Fibroblast of lung (primary cell): ENCODE results near the gene TUG1. TPM values are rescaled to one million over a fixed set of nuclear protein-coding genes. Genes with fewer than 3 reads are reported as not detected.

Experiments
- DNase-seq, 2 donors: peaks; one replicate each; pipeline versions ENCODE4 v3.0.0 to v3.0.0-alpha.2; 2010; ENCODE audit warnings: low read depth in 2 of 2
- H2AFZ ChIP-seq: 2 replicates; pipeline ENCODE4 v1.5.1; 2012; ENCODE audit warnings: low read length, control low read depth, inconsistent platforms
- H3K27ac ChIP-seq: 2 replicates; pipeline ENCODE4 v1.5.1; 2011; ENCODE audit warnings: low read length, control low read depth; ENCODE audit not compliant: insufficient read depth
- H3K27me3 ChIP-seq: 2 replicates; pipeline ENCODE4 v1.5.1; 2011; ENCODE audit warnings: mild to moderate bottlenecking, low read length; ENCODE audit not compliant: control insufficient read depth, insufficient read depth
- H3K36me3 ChIP-seq: 2 replicates; pipeline ENCODE4 v1.5.1; 2011; ENCODE audit warnings: low read length; ENCODE audit not compliant: control insufficient read depth, insufficient read depth
- H3K4me1 ChIP-seq: 2 replicates; pipeline ENCODE4 v1.5.1; 2011; ENCODE audit warnings: low read length; ENCODE audit not compliant: control insufficient read depth, insufficient read depth; ENCODE audit errors: extremely low read depth
- H3K4me2 ChIP-seq: 2 replicates; pipeline ENCODE4 v1.5.1; 2011; ENCODE audit warnings: low read length, control low read depth; ENCODE audit not compliant: insufficient read depth; ENCODE audit errors: extremely low read depth
- H3K4me3 ChIP-seq, 4 experiments: fragments of 200-600 bp in 1 of 4; sonication (generic) in 1 of 4; replicated peaks in 1 of 4; 2 replicates each; pipeline ENCODE4 v1.5.1; 2011 to 2016; ENCODE audit warnings: low read length in 4 of 4, low read depth in 3 of 4, mild to moderate bottlenecking in 3 of 4, control low read depth in 2 of 4, inconsistent platforms in 1 of 4, mixed read lengths in 1 of 4; ENCODE audit not compliant: insufficient read depth in 1 of 4; ENCODE audit errors: control extremely low read depth in 1 of 4
- H3K79me2 ChIP-seq: 2 replicates; pipeline ENCODE4 v1.5.1; 2012; ENCODE audit warnings: mild to moderate bottlenecking, low read length, inconsistent platforms; ENCODE audit not compliant: control insufficient read depth, insufficient read depth
- H3K9ac ChIP-seq: 2 replicates; pipeline ENCODE4 v1.5.1; 2011; ENCODE audit warnings: mild to moderate bottlenecking, low read length, control low read depth; ENCODE audit not compliant: insufficient read depth
- H3K9me3 ChIP-seq: 2 replicates; pipeline ENCODE4 v1.5.1; 2012; ENCODE audit warnings: low read depth, low read length; ENCODE audit not compliant: control insufficient read depth, insufficient read depth
- H4K20me1 ChIP-seq: 2 replicates; pipeline ENCODE4 v1.5.1; 2011; ENCODE audit warnings: low read length; ENCODE audit not compliant: control insufficient read depth, insufficient read depth; ENCODE audit errors: extremely low read depth
- CTCF ChIP-seq, 2 donors: IDR thresholded peaks in 1 of 2; conservative IDR thresholded peaks in 1 of 2; 1 replicate in 1 of 2; 2 replicates in 1 of 2; pipeline ENCODE4 v1.5.1; 2011 to 2012; ENCODE audit warnings: low read length in 2 of 2, control low read depth in 1 of 2, inconsistent platforms in 1 of 2, low read depth in 1 of 2, mild to moderate bottlenecking in 1 of 2
- EZH2 ChIP-seq: IDR thresholded peaks from 2 replicates; pipeline ENCODE4 v1.5.1; 2012; ENCODE audit warnings: low read length, control low read depth, mild to moderate bottlenecking; ENCODE audit errors: missing control alignments
- polyA plus RNA-seq, 2 donors: library from polyadenylated mRNA; depleted of rRNA in 1 of 2; stranded (reverse) in 1 of 2; unstranded in 1 of 2; fragments of >200 nt; gene quantifications; 2 replicates each; pipeline ENCODE4 v1.2.1, GENCODE V29; 2011 to 2012; ENCODE audit warnings: missing spikeins in 1 of 2
- total RNA-seq: library from RNA; depleted of rRNA; stranded (reverse); fragments of >200 nt; gene quantifications from 2 replicates; pipeline ENCODE4 v1.2.1, GENCODE V29; 2014

TUG1 gene
- total and polyA plus RNA-seq, 2 donors (not counting 1 experiment from before 2014, with no cell fraction given), result 39.5 to 114 TPM

- DNase-seq, result no peak
- H3K9me3 ChIP-seq, result no peaks in the 10 kb centered on the region
- no peaks in the 10 kb centered on the region for H3K36me3 ChIP-seq
- TF ChIP-seq EZH2 (no peak), CTCF (conservative IDR thresholded peaks at IDR 0.05 in 1 of 2, IDR thresholded peaks at IDR 0.05 in 1 of 2; ENCODE audit: low read depth in 1 of 2, low read length in 2 of 2) (no peak)
- H3K27me3 ChIP-seq, result no peaks in the 10 kb centered on the region
- H2AFZ ChIP-seq, result no peak overlapping the region
- H3K4me1 ChIP-seq, result no peaks in the 10 kb centered on the region
- no peak overlapping the region for H3K27ac ChIP-seq
- no peak overlapping the region for H3K4me2 ChIP-seq
- no peak overlapping the region for H3K4me3 ChIP-seq
- no peaks in the 10 kb centered on the region for H4K20me1 ChIP-seq
- no peaks in the 10 kb centered on the region for H3K79me2 ChIP-seq
- H3K9ac ChIP-seq, result no peak overlapping the region
These were observed 13.4 kb downstream of the TUG1 start for GRCh38 chr22:30982512-30982911.

- no peaks in the 10 kb centered on the region for H3K9me3 ChIP-seq
These were observed 15.3 kb downstream of the TUG1 start for GRCh38 chr22:30984317-30984716.

GRCh38 chr22:30985561-30986208 lies 16.6 kb downstream of the TUG1 start:
- no peak overlapping the region for H3K4me2 ChIP-seq
- no peaks in the 10 kb centered on the region for H4K20me1 ChIP-seq
- H3K9me3 ChIP-seq, result no peaks in the 10 kb centered on the region
- TF ChIP-seq EZH2 (no peak), CTCF (conservative IDR thresholded peaks at IDR 0.05 in 1 of 2, IDR thresholded peaks at IDR 0.05 in 1 of 2; ENCODE audit: low read depth in 1 of 2, low read length in 2 of 2) (no peak)
- H2AFZ ChIP-seq, result no peak overlapping the region
- H3K36me3 ChIP-seq, result no peaks in the 10 kb centered on the region
- H3K79me2 ChIP-seq, result no peaks in the 10 kb centered on the region
- no peak overlapping the region for H3K27ac ChIP-seq
- DNase-seq, result no peak
- H3K4me1 ChIP-seq, result no peaks in the 10 kb centered on the region
- no peak overlapping the region for H3K4me3 ChIP-seq
- H3K9ac ChIP-seq, result no peak overlapping the region
- H3K27me3 ChIP-seq, result no peaks in the 10 kb centered on the region

More at GRCh38 chr22:30984317-30984716, 15.3 kb downstream of the TUG1 start:
- no peak for DNase-seq
- Histone ChIP-seq H4K20me1 (no peaks in the 10 kb centered on the region), H2AFZ (no peak overlapping the region), H3K27ac (no peak overlapping the region), H3K4me3 (no peak overlapping the region), H3K36me3 (no peaks in the 10 kb centered on the region), H3K4me1 (no peaks in the 10 kb centered on the region), H3K9ac (no peak overlapping the region), H3K4me2 (no peak overlapping the region), H3K79me2 (no peaks in the 10 kb centered on the region), H3K27me3 (no peaks in the 10 kb centered on the region)
- TF ChIP-seq CTCF (conservative IDR thresholded peaks at IDR 0.05 in 1 of 2, IDR thresholded peaks at IDR 0.05 in 1 of 2; ENCODE audit: low read depth in 1 of 2, low read length in 2 of 2), result no peak
- TF ChIP-seq EZH2, result no peak
